HEK293 (cell line): ENCODE results near the gene NOPCHAP1.
"Not testable (repeated sequence)": the region's sequence is repeated elsewhere in the genome, so short reads cannot be mapped to it uniquely, and the experiment has no call there.

Source experiments
- CTCF ChIA-PET: fragments of 350-600 bp; formaldehyde crosslinking; extraction: SDS; loops from one replicate; lab custom pipeline; 2021; ENCODE audit warnings: antibody characterized with exemption; lab: Yijun Ruan, JAX
- POLR2A ChIA-PET: fragments of 300-600 bp; formaldehyde crosslinking; extraction: SDS; loops from one replicate; lab custom pipeline; 2020; ENCODE audit warnings: antibody characterized with exemption, inconsistent platforms; lab: Yijun Ruan, JAX
- H3K27ac ChIP-seq: fragments of 200-500 bp; sonication (Bioruptor generic); 2 replicates; pipeline ENCODE4 v1.5.1; 2014; ENCODE audit warnings: low read depth, low read length, control low read depth, inconsistent platforms; ENCODE audit errors: extremely low read depth
- H3K36me3 ChIP-seq, 2 experiments: fragments of 200-500 bp in 1 of 2; sonication (Bioruptor generic) in 1 of 2; 1 replicate in 1 of 2; 2 replicates in 1 of 2; pipeline ENCODE4 v1.5.1; 2014 to 2017; ENCODE audit warnings: inconsistent platforms in 2 of 2, low read length in 2 of 2; ENCODE audit not compliant: control insufficient read depth in 2 of 2, insufficient read depth in 1 of 2
- H3K4me1 ChIP-seq: fragments of 200-500 bp; sonication (Bioruptor generic); 2 replicates; pipeline ENCODE4 v1.5.1; 2014; ENCODE audit warnings: mild to moderate bottlenecking, low read length, inconsistent platforms; ENCODE audit not compliant: control insufficient read depth, insufficient read depth
- H3K4me3 ChIP-seq: 2 replicates; pipeline ENCODE4 v1.5.1; 2011; ENCODE audit warnings: low read depth, mild to moderate bottlenecking, control low read depth, low read length, moderate library complexity
- H3K9me3 ChIP-seq: fragments of 200-500 bp; sonication (Bioruptor generic); 2 replicates; pipeline ENCODE4 v1.5.1; 2014; ENCODE audit warnings: low read depth, low read length, inconsistent platforms; ENCODE audit not compliant: control insufficient read depth, insufficient read depth
- MZF1 ChIP-seq: fragments of 450-650 bp; formaldehyde crosslinking; IDR thresholded peaks from 2 replicates; pipeline ENCODE4 v1.5.1; 2017; ENCODE audit warnings: missing biosample characterization, missing genetic modification characterization, borderline replicate concordance
- SP7 ChIP-seq: fragments of 450-650 bp; formaldehyde crosslinking; IDR thresholded peaks from 2 replicates; pipeline ENCODE4 v1.5.1; 2016; ENCODE audit warnings: missing biosample characterization, missing genetic modification characterization
- ZBTB7A ChIP-seq: fragments of 450-650 bp; formaldehyde crosslinking; IDR thresholded peaks from 2 replicates; pipeline ENCODE4 v1.5.1; 2016; ENCODE audit warnings: low read depth, missing biosample characterization, missing genetic modification characterization
- ZBTB8A ChIP-seq: fragments of 450-650 bp; formaldehyde crosslinking; IDR thresholded peaks from 2 replicates; pipeline ENCODE4 v1.5.1; 2016; ENCODE audit warnings: missing biosample characterization, missing genetic modification characterization
- ZFHX2 ChIP-seq: fragments of 450-650 bp; formaldehyde crosslinking; conservative IDR thresholded peaks from 2 replicates; pipeline ENCODE4 v1.5.1; 2016; ENCODE audit warnings: missing biosample characterization, missing genetic modification characterization
- ZFP41 ChIP-seq: fragments of 450-650 bp; formaldehyde crosslinking; IDR thresholded peaks from 2 replicates; pipeline ENCODE4 v1.5.1; 2016; ENCODE audit warnings: missing biosample characterization, missing genetic modification characterization, borderline replicate concordance
- ZNF112 ChIP-seq: fragments of 450-650 bp; formaldehyde crosslinking; IDR thresholded peaks from 2 replicates; pipeline ENCODE4 v1.5.0; 2017; ENCODE audit warnings: missing biosample characterization, missing genetic modification characterization
- ZNF114 ChIP-seq: fragments of 450-650 bp; formaldehyde crosslinking; IDR thresholded peaks from 2 replicates; pipeline ENCODE4 v1.5.0; 2017; ENCODE audit warnings: missing biosample characterization, missing genetic modification characterization
- ZNF146 ChIP-seq: fragments of 450-650 bp; formaldehyde crosslinking; IDR thresholded peaks from 2 replicates; pipeline ENCODE4 v1.5.1; 2016; ENCODE audit warnings: missing biosample characterization, missing genetic modification characterization
- ZNF211 ChIP-seq: fragments of 450-650 bp; formaldehyde crosslinking; IDR thresholded peaks from 2 replicates; pipeline ENCODE4 v1.5.1; 2016; ENCODE audit warnings: low read depth, missing biosample characterization, missing genetic modification characterization
- ZNF23 ChIP-seq: fragments of 450-650 bp; formaldehyde crosslinking; IDR thresholded peaks from 2 replicates; pipeline ENCODE4 v1.5.1; 2016; ENCODE audit warnings: missing biosample characterization, missing genetic modification characterization, borderline replicate concordance
- ZNF248 ChIP-seq: fragments of 450-650 bp; formaldehyde crosslinking; IDR thresholded peaks from 2 replicates; pipeline ENCODE4 v1.5.1; 2017; ENCODE audit warnings: missing biosample characterization, missing genetic modification characterization
- ZNF266 ChIP-seq: fragments of 450-650 bp; formaldehyde crosslinking; IDR thresholded peaks from 2 replicates; pipeline ENCODE4 v1.5.1; 2016; ENCODE audit warnings: missing biosample characterization, missing genetic modification characterization, low read depth
- ZNF335 ChIP-seq: fragments of 450-650 bp; formaldehyde crosslinking; conservative IDR thresholded peaks from 2 replicates; pipeline ENCODE4 v1.5.1; 2016; ENCODE audit warnings: missing biosample characterization, missing genetic modification characterization
- ZNF366 ChIP-seq: fragments of 450-650 bp; formaldehyde crosslinking; conservative IDR thresholded peaks from 2 replicates; pipeline ENCODE4 v1.5.1; 2016; ENCODE audit warnings: missing biosample characterization, missing genetic modification characterization
- ZNF394 ChIP-seq: fragments of 450-650 bp; formaldehyde crosslinking; IDR thresholded peaks from 2 replicates; pipeline ENCODE4 v1.5.1; 2016; ENCODE audit warnings: missing biosample characterization, missing genetic modification characterization, mild to moderate bottlenecking, moderate library complexity, borderline replicate concordance
- ZNF473 ChIP-seq: fragments of 450-650 bp; formaldehyde crosslinking; IDR thresholded peaks from 2 replicates; pipeline ENCODE4 v1.5.1; 2017; ENCODE audit warnings: missing biosample characterization, missing genetic modification characterization
- ZNF596 ChIP-seq: fragments of 450-650 bp; IDR thresholded peaks from 2 replicates; pipeline ENCODE4 v1.5.0; 2018; ENCODE audit warnings: missing biosample characterization, mild to moderate bottlenecking, missing genetic modification characterization, moderate library complexity
- ZNF626 ChIP-seq: fragments of 450-650 bp; sonication (Bioruptor Pico); formaldehyde crosslinking; IDR thresholded peaks from 2 replicates; pipeline ENCODE4 v1.5.1; 2018; ENCODE audit warnings: missing biosample characterization, missing genetic modification characterization, inconsistent platforms
- ZNF629 ChIP-seq: fragments of 450-650 bp; formaldehyde crosslinking; IDR thresholded peaks from 2 replicates; pipeline ENCODE4 v1.5.1; 2017; ENCODE audit warnings: missing biosample characterization, missing genetic modification characterization
- ZNF837 ChIP-seq: fragments of 450-650 bp; formaldehyde crosslinking; IDR thresholded peaks from 2 replicates; pipeline ENCODE4 v1.5.1; 2016; ENCODE audit warnings: missing biosample characterization, missing genetic modification characterization
- ZSCAN30 ChIP-seq: fragments of 450-650 bp; IDR thresholded peaks from 2 replicates; pipeline ENCODE4 v1.5.1; 2018; ENCODE audit warnings: missing biosample characterization, mild to moderate bottlenecking, missing genetic modification characterization, moderate library complexity
- TF ChIP-seq, protein P1 (sequence below): fragments of 450-650 bp; formaldehyde crosslinking; IDR thresholded peaks from 2 replicates; pipeline ENCODE4 v1.5.1; 2016; ENCODE audit warnings: missing biosample characterization, missing genetic modification characterization
- TF ChIP-seq, protein P2 (sequence below): fragments of 450-650 bp; formaldehyde crosslinking; IDR thresholded peaks from 2 replicates; pipeline ENCODE4 v1.5.1; 2016; ENCODE audit warnings: missing biosample characterization, missing genetic modification characterization, borderline replicate concordance

NOPCHAP1 gene

DNA sequence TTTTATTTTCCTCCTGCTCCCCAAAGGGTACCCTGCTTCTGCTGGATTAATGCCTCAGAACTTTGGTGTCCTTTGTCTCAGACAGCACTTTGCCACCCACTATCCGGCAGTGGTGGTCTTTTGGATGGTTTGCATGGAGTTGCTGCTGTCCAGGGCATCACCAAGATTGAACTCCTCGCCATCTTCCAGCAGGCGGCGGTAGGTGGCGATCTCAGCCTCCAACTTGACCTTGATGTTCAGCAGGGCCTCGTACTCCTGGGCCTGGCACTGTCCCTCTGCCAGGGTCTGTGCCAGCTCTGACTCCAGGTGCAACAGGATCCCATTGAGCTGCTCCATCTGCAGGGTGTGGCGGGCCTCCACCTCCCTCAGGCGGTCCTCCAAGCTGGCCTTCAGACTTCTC lies 9.4 kb upstream of the NOPCHAP1 start:
- H3K4me3 ChIP-seq = no peak overlapping the region
- no peaks in the 10 kb centered on the region for H3K9me3 ChIP-seq
- no peaks in the 10 kb centered on the region for H3K36me3 ChIP-seq
- H3K27ac ChIP-seq = no peak overlapping the region
- CTCF ChIA-PET = no interaction called here
- no peaks in the 10 kb centered on the region for H3K4me1 ChIP-seq
- POLR2A ChIA-PET = no interaction called here
- TF ChIP-seq ZNF473 (tag by site-specific recombination) = no peak

DNA sequence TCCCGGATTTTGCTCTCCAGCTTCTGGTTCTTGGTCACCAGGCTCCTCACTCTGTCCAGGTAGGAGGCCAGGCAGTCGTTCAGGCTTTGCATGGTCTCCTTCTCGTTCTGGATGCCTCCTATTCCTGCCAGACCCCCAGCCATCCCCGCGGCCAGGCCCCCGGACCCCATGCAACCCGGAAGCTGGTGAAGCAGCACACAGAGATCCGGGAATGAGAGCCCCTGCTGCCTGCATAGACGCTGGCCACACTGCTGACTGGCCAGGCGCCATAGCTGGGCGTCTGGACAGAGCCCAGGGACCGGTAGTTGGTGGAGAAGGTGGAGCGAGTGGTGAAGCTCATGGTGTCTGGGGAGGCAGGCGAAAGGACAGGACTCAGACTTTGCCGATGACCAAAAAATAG lies 8.4 kb upstream of the NOPCHAP1 start:
- POLR2A ChIA-PET, H3K4me1 ChIP-seq, H3K4me3 ChIP-seq, H3K36me3 ChIP-seq, H3K27ac ChIP-seq, CTCF ChIA-PET, H3K9me3 ChIP-seq: not testable (repeated sequence)

DNA sequence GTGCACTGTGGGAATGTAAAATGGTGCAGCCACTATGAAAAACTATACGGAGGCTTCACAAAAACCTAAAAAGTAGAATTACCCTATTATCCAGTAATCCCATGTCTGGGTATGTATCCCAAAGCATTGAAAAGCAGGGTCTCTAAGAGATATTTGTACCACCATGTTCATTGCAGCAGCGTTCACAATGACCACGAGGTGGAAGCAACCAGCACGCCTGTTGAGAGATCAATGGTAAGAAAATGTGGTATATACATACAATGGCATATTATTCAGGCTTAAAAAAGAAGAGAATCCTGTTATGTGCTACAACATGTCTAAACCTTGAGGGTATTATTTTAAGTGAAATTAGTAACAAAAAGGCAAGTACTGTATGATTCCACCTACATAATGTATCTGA lies 910 bp upstream of the NOPCHAP1 start:
- no peaks in the 10 kb centered on the region for H3K9me3 ChIP-seq
- no peaks in the 10 kb centered on the region for H3K4me1 ChIP-seq
- no peak overlapping the region for H3K4me3 ChIP-seq
- CTCF ChIA-PET = no interaction called here
- no peak overlapping the region for H3K27ac ChIP-seq
- peaks cover 8 to 23% of the 10 kb centered on the region in 2 experiments; a peak in 2 of 3 replicates for H3K36me3 ChIP-seq
- POLR2A ChIA-PET = interaction anchor here (1.4 to 2.5 kb wide), 2 partner anchors 26 to 529 kb away, joined by 3 to 12 read pairs; partner anchors contain the start of genes CHST11 and SLC41A2
- TF ChIP-seq ZFHX2 (tag by site-specific recombination) = no peak
- 0 out of 2 replicates have a peak, but pooled peaks have one; percentile 9 for TF ChIP-seq ZNF146 (tag by site-specific recombination)
- TF ChIP-seq ZNF837 = no peak
- TF ChIP-seq ZFP41 = no peak
- TF ChIP-seq ZNF211 (tag by site-specific recombination) = no peak

GRCh38 chr12:104990950-104991349 lies 4.8 kb downstream of the NOPCHAP1 start:
- peaks cover 28 to 77% of the 10 kb centered on the region in 2 experiments for H3K36me3 ChIP-seq
- no peak overlapping the region for H3K4me3 ChIP-seq
- CTCF ChIA-PET = no interaction called here
- no peaks in the 10 kb centered on the region for H3K4me1 ChIP-seq
- POLR2A ChIA-PET = no interaction called here
- no peak overlapping the region for H3K27ac ChIP-seq
- H3K9me3 ChIP-seq = no peaks in the 10 kb centered on the region
- no peak for TF ChIP-seq ZNF366 (tag by site-specific recombination)
- TF ChIP-seq ZNF114 (tag by site-specific recombination) = no peak
- no peak for TF ChIP-seq MZF1 (tag by site-specific recombination)
- TF ChIP-seq ZNF248 (tag by site-specific recombination) = no peak
- no peak for TF ChIP-seq SP7 (tag by site-specific recombination)
- no peak for TF ChIP-seq ZNF629
- no peak for TF ChIP-seq ZBTB8A (tag by site-specific recombination)
- no peak for TF ChIP-seq ZNF596 (tag by site-specific recombination)
- no peak for TF ChIP-seq ZNF23
- TF ChIP-seq ZSCAN30 = no peak
- TF ChIP-seq ZNF112 (tag by site-specific recombination) = no peak
- TF ChIP-seq, protein P1, sequence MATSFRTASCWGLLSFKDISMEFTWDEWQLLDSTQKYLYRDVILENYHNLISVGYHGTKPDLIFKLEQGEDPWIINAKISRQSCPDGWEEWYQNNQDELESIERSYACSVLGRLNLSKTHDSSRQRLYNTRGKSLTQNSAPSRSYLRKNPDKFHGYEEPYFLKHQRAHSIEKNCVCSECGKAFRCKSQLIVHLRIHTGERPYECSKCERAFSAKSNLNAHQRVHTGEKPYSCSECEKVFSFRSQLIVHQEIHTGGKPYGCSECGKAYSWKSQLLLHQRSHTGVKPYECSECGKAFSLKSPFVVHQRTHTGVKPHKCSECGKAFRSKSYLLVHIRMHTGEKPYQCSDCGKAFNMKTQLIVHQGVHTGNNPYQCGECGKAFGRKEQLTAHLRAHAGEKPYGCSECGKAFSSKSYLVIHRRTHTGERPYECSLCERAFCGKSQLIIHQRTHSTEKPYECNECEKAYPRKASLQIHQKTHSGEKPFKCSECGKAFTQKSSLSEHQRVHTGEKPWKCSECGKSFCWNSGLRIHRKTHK (tag by site-specific recombination) = no peak
- no peak for TF ChIP-seq ZNF394 (tag by site-specific recombination)
- no peak for TF ChIP-seq ZNF335 (tag by site-specific recombination)
- TF ChIP-seq, protein P2, sequence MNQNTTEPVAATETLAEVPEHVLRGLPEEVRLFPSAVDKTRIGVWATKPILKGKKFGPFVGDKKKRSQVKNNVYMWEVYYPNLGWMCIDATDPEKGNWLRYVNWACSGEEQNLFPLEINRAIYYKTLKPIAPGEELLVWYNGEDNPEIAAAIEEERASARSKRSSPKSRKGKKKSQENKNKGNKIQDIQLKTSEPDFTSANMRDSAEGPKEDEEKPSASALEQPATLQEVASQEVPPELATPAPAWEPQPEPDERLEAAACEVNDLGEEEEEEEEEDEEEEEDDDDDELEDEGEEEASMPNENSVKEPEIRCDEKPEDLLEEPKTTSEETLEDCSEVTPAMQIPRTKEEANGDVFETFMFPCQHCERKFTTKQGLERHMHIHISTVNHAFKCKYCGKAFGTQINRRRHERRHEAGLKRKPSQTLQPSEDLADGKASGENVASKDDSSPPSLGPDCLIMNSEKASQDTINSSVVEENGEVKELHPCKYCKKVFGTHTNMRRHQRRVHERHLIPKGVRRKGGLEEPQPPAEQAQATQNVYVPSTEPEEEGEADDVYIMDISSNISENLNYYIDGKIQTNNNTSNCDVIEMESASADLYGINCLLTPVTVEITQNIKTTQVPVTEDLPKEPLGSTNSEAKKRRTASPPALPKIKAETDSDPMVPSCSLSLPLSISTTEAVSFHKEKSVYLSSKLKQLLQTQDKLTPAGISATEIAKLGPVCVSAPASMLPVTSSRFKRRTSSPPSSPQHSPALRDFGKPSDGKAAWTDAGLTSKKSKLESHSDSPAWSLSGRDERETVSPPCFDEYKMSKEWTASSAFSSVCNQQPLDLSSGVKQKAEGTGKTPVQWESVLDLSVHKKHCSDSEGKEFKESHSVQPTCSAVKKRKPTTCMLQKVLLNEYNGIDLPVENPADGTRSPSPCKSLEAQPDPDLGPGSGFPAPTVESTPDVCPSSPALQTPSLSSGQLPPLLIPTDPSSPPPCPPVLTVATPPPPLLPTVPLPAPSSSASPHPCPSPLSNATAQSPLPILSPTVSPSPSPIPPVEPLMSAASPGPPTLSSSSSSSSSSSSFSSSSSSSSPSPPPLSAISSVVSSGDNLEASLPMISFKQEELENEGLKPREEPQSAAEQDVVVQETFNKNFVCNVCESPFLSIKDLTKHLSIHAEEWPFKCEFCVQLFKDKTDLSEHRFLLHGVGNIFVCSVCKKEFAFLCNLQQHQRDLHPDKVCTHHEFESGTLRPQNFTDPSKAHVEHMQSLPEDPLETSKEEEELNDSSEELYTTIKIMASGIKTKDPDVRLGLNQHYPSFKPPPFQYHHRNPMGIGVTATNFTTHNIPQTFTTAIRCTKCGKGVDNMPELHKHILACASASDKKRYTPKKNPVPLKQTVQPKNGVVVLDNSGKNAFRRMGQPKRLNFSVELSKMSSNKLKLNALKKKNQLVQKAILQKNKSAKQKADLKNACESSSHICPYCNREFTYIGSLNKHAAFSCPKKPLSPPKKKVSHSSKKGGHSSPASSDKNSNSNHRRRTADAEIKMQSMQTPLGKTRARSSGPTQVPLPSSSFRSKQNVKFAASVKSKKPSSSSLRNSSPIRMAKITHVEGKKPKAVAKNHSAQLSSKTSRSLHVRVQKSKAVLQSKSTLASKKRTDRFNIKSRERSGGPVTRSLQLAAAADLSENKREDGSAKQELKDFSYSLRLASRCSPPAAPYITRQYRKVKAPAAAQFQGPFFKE = no peak
- TF ChIP-seq ZNF626 (tag by site-specific recombination) = no peak
- no peak for TF ChIP-seq ZNF266 (tag by site-specific recombination)
- TF ChIP-seq ZBTB7A = no peak
